ENCODE results near the gene KCNMB1. TPM values are rescaled to one million over a fixed set of nuclear protein-coding genes. Genes with fewer than 3 reads are reported as not detected.

The KCNMB1 gene
- total and polyA plus RNA-seq, 2 experiments from 2014 or later = not detected

GRCh38 chr5:170334626-170335025 is 54.5 kb downstream of the KCNMB1 start:
- Histone ChIP-seq H3K4me2 (ENCODE audit: unreplicated experiment) (no peak overlapping the region), H3K27ac (no peak overlapping the region), H3K4me3 (no peak overlapping the region), H3K36me3 (ENCODE audit: low read depth) (no peaks in the 10 kb centered on the region), H3K79me2 (ENCODE audit: insufficient read depth) (no peaks in the 10 kb centered on the region), H3K9ac (no peak overlapping the region), H4K20me1 (ENCODE audit: insufficient read depth) (no peaks in the 10 kb centered on the region), H3K27me3 (replicated peaks; ENCODE audit: insufficient read depth) (no peaks in the 10 kb centered on the region; the same call in 1 of the 2 replicates), H2AFZ (no peak overlapping the region), H3F3A (ENCODE audit: insufficient read depth) (no peaks in the 10 kb centered on the region; the same call in 1 of the 2 replicates), H3K9me3 (ENCODE audit: low read depth) (no peaks in the 10 kb centered on the region), H3K9me2 (ENCODE audit: insufficient read depth) (no peaks in the 10 kb centered on the region), H3K4me1 (ENCODE audit: insufficient read depth) (peaks cover 8% of the 10 kb centered on the region; the same call in 1 of the 2 replicates)
- no peak for TF ChIP-seq EZH2phosphoT487 (IDR thresholded peaks at IDR 0.05; ENCODE audit: insufficient read depth, low read depth)
- TF ChIP-seq EZH2 (IDR thresholded peaks at IDR 0.05; ENCODE audit: insufficient read depth, poor library complexity, severe bottlenecking) = no peak
- in situ Hi-C loops (cut with MboI) = no loop called here
- DNase-seq = no peak
- 49 to 53% methylated on average over 5 of the region's 5 CpGs for WGBS, 2 experiments (ENCODE audit: low coverage in 1 of 2, low lambda C conversion rate in 2 of 2, missing lambda C conversion rate in 2 of 2)

GRCh38 chr5:170333161-170333910 is 55.8 kb downstream of the KCNMB1 start:
- Histone ChIP-seq H2AFZ (no peak overlapping the region), H4K20me1 (ENCODE audit: insufficient read depth) (no peaks in the 10 kb centered on the region), H3K4me3 (no peak overlapping the region), H3K79me2 (ENCODE audit: insufficient read depth) (no peaks in the 10 kb centered on the region), H3K27me3 (replicated peaks; ENCODE audit: insufficient read depth) (no peaks in the 10 kb centered on the region; the same call in 1 of the 2 replicates), H3K9me2 (ENCODE audit: insufficient read depth) (no peaks in the 10 kb centered on the region), H3K4me2 (ENCODE audit: unreplicated experiment) (no peak overlapping the region), H3K27ac (no peak overlapping the region), H3K36me3 (ENCODE audit: low read depth) (no peaks in the 10 kb centered on the region), H3K4me1 (ENCODE audit: insufficient read depth) (peaks cover 8% of the 10 kb centered on the region; the same call in 1 of the 2 replicates), H3F3A (ENCODE audit: insufficient read depth) (no peaks in the 10 kb centered on the region; the same call in 1 of the 2 replicates), H3K9ac (no peak overlapping the region), H3K9me3 (ENCODE audit: low read depth) (no peaks in the 10 kb centered on the region)
- in situ Hi-C loops (cut with MboI) = no loop called here
- peak; percentile 35 for DNase-seq
- 45 to 55% methylated on average over 11 of the region's 11 CpGs for WGBS, 2 experiments (ENCODE audit: low coverage in 1 of 2, low lambda C conversion rate in 2 of 2, missing lambda C conversion rate in 2 of 2)
- TF ChIP-seq EZH2phosphoT487 (IDR thresholded peaks at IDR 0.05; ENCODE audit: insufficient read depth, low read depth) (no peak), EZH2 (IDR thresholded peaks at IDR 0.05; ENCODE audit: insufficient read depth, poor library complexity, severe bottlenecking) (no peak)

GRCh38 chr5:170332058-170332457 is 57.1 kb downstream of the KCNMB1 start:
- Histone ChIP-seq H3K4me2 (ENCODE audit: unreplicated experiment) (no peak overlapping the region), H3K9me3 (ENCODE audit: low read depth) (no peaks in the 10 kb centered on the region), H3K4me3 (no peak overlapping the region), H3K9ac (no peak overlapping the region), H3K9me2 (ENCODE audit: insufficient read depth) (no peaks in the 10 kb centered on the region), H3K79me2 (ENCODE audit: insufficient read depth) (no peaks in the 10 kb centered on the region), H3F3A (ENCODE audit: insufficient read depth) (no peaks in the 10 kb centered on the region; the same call in 1 of the 2 replicates), H4K20me1 (ENCODE audit: insufficient read depth) (no peaks in the 10 kb centered on the region), H3K4me1 (ENCODE audit: insufficient read depth) (peaks cover 8% of the 10 kb centered on the region; the same call in 1 of the 2 replicates), H3K36me3 (ENCODE audit: low read depth) (no peaks in the 10 kb centered on the region), H3K27ac (no peak overlapping the region), H3K27me3 (replicated peaks; ENCODE audit: insufficient read depth) (0 out of 2 replicates have a peak, but pooled peaks cover 5% of the 10 kb centered on the region), H2AFZ (no peak overlapping the region)
- WGBS, 2 experiments (ENCODE audit: low coverage in 1 of 2, low lambda C conversion rate in 2 of 2, missing lambda C conversion rate in 2 of 2) = 95 to 98% methylated on average over 5 of the region's 5 CpGs
- DNase-seq = no peak
- in situ Hi-C loops (cut with MboI) = no loop called here
- TF ChIP-seq EZH2 (IDR thresholded peaks at IDR 0.05; ENCODE audit: insufficient read depth, poor library complexity, severe bottlenecking) (no peak), EZH2phosphoT487 (IDR thresholded peaks at IDR 0.05; ENCODE audit: insufficient read depth, low read depth) (no peak)

GRCh38 chr5:170330568-170331054 is 58.6 kb downstream of the KCNMB1 start:
- Histone ChIP-seq H2AFZ (0 out of 2 replicates have a peak overlapping the region, but pooled peaks have one; percentile 49), H3K27me3 (replicated peaks; ENCODE audit: insufficient read depth) (0 out of 2 replicates have a peak, but pooled peaks cover 10% of the 10 kb centered on the region), H3K4me2 (ENCODE audit: unreplicated experiment) (no peak overlapping the region), H3K79me2 (ENCODE audit: insufficient read depth) (no peaks in the 10 kb centered on the region), H3K9ac (no peak overlapping the region), H3K36me3 (ENCODE audit: low read depth) (no peaks in the 10 kb centered on the region), H3K4me3 (no peak overlapping the region), H3K9me3 (ENCODE audit: low read depth) (no peaks in the 10 kb centered on the region), H3K9me2 (ENCODE audit: insufficient read depth) (no peaks in the 10 kb centered on the region), H3F3A (ENCODE audit: insufficient read depth) (no peaks in the 10 kb centered on the region; the same call in 1 of the 2 replicates), H3K27ac (no peak overlapping the region), H4K20me1 (ENCODE audit: insufficient read depth) (no peaks in the 10 kb centered on the region), H3K4me1 (ENCODE audit: insufficient read depth) (peaks cover 8% of the 10 kb centered on the region; the same call in 1 of the 2 replicates)
- TF ChIP-seq EZH2 (IDR thresholded peaks at IDR 0.05; ENCODE audit: insufficient read depth, poor library complexity, severe bottlenecking) (no peak), EZH2phosphoT487 (IDR thresholded peaks at IDR 0.05; ENCODE audit: insufficient read depth, low read depth) (no peak)
- in situ Hi-C loops (cut with MboI) = no loop called here
- 79 to 83% methylated on average over 11 of the region's 11 CpGs for WGBS, 2 experiments (ENCODE audit: low coverage in 1 of 2, low lambda C conversion rate in 2 of 2, missing lambda C conversion rate in 2 of 2)
- no peak for DNase-seq

Measured in GM23248 (cell line).